Sigmoid colon (tissue), 7 donors: ENCODE measurements around the gene CDC6. TPM values are rescaled to one million over a fixed set of nuclear protein-coding genes. Genes with fewer than 3 reads are reported as not detected.
A peak's percentile ranks its signal among the peaks of the same experiment; 100 is the strongest.

Source experiments
- DNase-seq: peaks from one replicate; pipeline ENCODE4 v3.0.0-alpha.2; 2019
- H3K27ac ChIP-seq, 4 donors: fragments of 200-600 bp; sonication (generic); one replicate each; pipeline ENCODE4 v1.5.1; 2016 to 2019; ENCODE audit warnings: mild to moderate bottlenecking in 1 of 4
- H3K27me3 ChIP-seq, 3 donors: fragments of 200-600 bp; sonication (generic); one replicate each; pipeline ENCODE4 v1.5.1; 2019; ENCODE audit warnings: mild to moderate bottlenecking in 1 of 3
- H3K36me3 ChIP-seq, 4 donors: fragments of 200-600 bp; sonication (generic); one replicate each; pipeline ENCODE4 v1.5.1; 2016 to 2019
- H3K4me1 ChIP-seq, 4 donors: fragments of 200-600 bp; sonication (generic); one replicate each; pipeline ENCODE4 v1.5.1; 2017 to 2019
- H3K4me3 ChIP-seq, 4 donors: fragments of 200-600 bp; sonication (generic); one replicate each; pipeline ENCODE4 v1.5.1; 2017 to 2019; ENCODE audit warnings: mild to moderate bottlenecking in 2 of 4, moderate library complexity in 1 of 4
- H3K9me3 ChIP-seq, 4 donors: fragments of 200-600 bp in 3 of 4; sonication (generic) in 3 of 4; one replicate each; pipeline versions ENCODE4 v1.5.1 to v1.6.1; 2013 to 2019
- CTCF ChIP-seq, 4 experiments: fragments of 450-650 bp in 3 of 4; fragments of 200-600 bp in 1 of 4; IDR thresholded peaks; one replicate each; pipeline ENCODE4 v1.5.1; 2016 to 2019; ENCODE audit warnings: antibody characterized with exemption in 4 of 4, mild to moderate bottlenecking in 3 of 4, moderate library complexity in 2 of 4
- EP300 ChIP-seq, 4 donors: sonication (generic); formaldehyde crosslinking; IDR thresholded peaks; one replicate each; pipeline ENCODE4 v1.6.1; 2017; ENCODE audit warnings: antibody characterized with exemption in 4 of 4
- POLR2A ChIP-seq, 2 donors: fragments of 450-650 bp; IDR thresholded peaks; one replicate each; pipeline ENCODE4 v1.6.1; 2016; ENCODE audit warnings: antibody characterized with exemption in 2 of 2, mild to moderate bottlenecking in 2 of 2, moderate library complexity in 2 of 2
- POLR2AphosphoS5 ChIP-seq, 4 donors: sonication (generic); formaldehyde crosslinking; IDR thresholded peaks; one replicate each; pipeline ENCODE4 v1.6.1; 2017; ENCODE audit warnings: antibody characterized with exemption in 4 of 4
- WGBS, 2 donors: extraction: QIAGEN DNeasy Blood & Tissue Kit; methylation state at CpG; one replicate each; pipeline ENCODE4 v1.1.7; 2013; 5-methylcytosine and 5-hydroxymethylcytosine counted together
- intact Hi-C: fragments of 100-400 bp; cut with DNase I; formaldehyde crosslinking; loops from one replicate; pipeline ENCODE4 v1.15.1; 2023
- polyA plus RNA-seq, 3 donors: library from polyadenylated mRNA; stranded (reverse); fragments of 200-250 nt; gene quantifications; one replicate each; pipeline ENCODE4 v1.2.3, GENCODE V29; 2013
- total RNA-seq, 4 donors: library from RNA; depleted of rRNA; stranded (reverse); fragments of >200 nt; gene quantifications; one replicate each; pipeline ENCODE4 v1.1.0, GENCODE V29; 2016
- donor health status: healthy with polysubstance abuse.
- donor health status: Bipolar disorder and iron deficiency.
- donor health status: healthy.

The CDC6 gene
- total and polyA plus RNA-seq, 7 donors: 0.33 to 10.9 (median 1.9) TPM; not detected in 1

- Histone ChIP-seq H3K9me3 (no peaks in the 10 kb centered on the region), H3K27me3 (no peaks in the 10 kb centered on the region), H3K36me3 (peaks cover 8 to 56% (median 24%) of the 10 kb centered on the region in 4 donors), H3K4me1 (peaks cover 0 to 80% (median 77%) of the 10 kb centered on the region in 4 donors), H3K4me3 (no peak overlapping the region), H3K27ac (peak overlapping the region; percentile 3 to 96 (median 10))
- 75 to 83% methylated on average over 27 of the region's 27 CpGs for WGBS, 2 donors
- no peak for TF ChIP-seq POLR2AphosphoS5 (IDR thresholded peaks at IDR 0.05)
- no peak for TF ChIP-seq EP300 (IDR thresholded peaks at IDR 0.05)
- TF ChIP-seq POLR2A (IDR thresholded peaks at IDR 0.05): no peak
- no peak for TF ChIP-seq CTCF (IDR thresholded peaks at IDR 0.05)
- DNase-seq: no peak
- intact Hi-C loops: loop anchor here (5.0 kb wide), 1 partner anchor 134 kb away; the partner anchor contains the start of gene WIPF2
Observed at GRCh38 chr17:40351359-40352236, 63.9 kb downstream of the CDC6 start.

- 69 to 75% methylated on average over 7 of the region's 7 CpGs for WGBS, 2 donors
- H3K9me3 ChIP-seq: no peaks in the 10 kb centered on the region
- no peak for DNase-seq
- TF ChIP-seq EP300 (IDR thresholded peaks at IDR 0.05) (no peak), CTCF (IDR thresholded peaks at IDR 0.05) (no peak), POLR2AphosphoS5 (IDR thresholded peaks at IDR 0.05) (no peak), POLR2A (IDR thresholded peaks at IDR 0.05) (no peak)
- no peak overlapping the region for H3K4me3 ChIP-seq
- H3K27ac ChIP-seq: peak overlapping the region in 2 of 4 donors; percentile 9 to 96
- H3K4me1 ChIP-seq: peaks cover 0 to 80% (median 76%) of the 10 kb centered on the region in 4 donors
- intact Hi-C loops: loop anchor here (5.0 kb wide), 1 partner anchor 135 kb away; the partner anchor contains the start of gene WIPF2
- no peaks in the 10 kb centered on the region for H3K27me3 ChIP-seq
- H3K36me3 ChIP-seq: peaks cover 8 to 56% (median 24%) of the 10 kb centered on the region in 4 donors
Observed at GRCh38 chr17:40352237-40352778, 64.6 kb downstream of the CDC6 start.

GRCh38 chr17:40352779-40353394 is 65.2 kb downstream of the CDC6 start:
- intact Hi-C loops: loop anchor here (5.0 kb wide), 1 partner anchor 136 kb away; the partner anchor contains the start of gene WIPF2
- Histone ChIP-seq H3K4me1 (peaks cover 0 to 76% (median 74%) of the 10 kb centered on the region in 4 donors), H3K4me3 (no peak overlapping the region), H3K27me3 (no peaks in the 10 kb centered on the region), H3K27ac (no peak overlapping the region), H3K9me3 (no peaks in the 10 kb centered on the region), H3K36me3 (peaks cover 8 to 56% (median 24%) of the 10 kb centered on the region in 4 donors)
- TF ChIP-seq CTCF (IDR thresholded peaks at IDR 0.05) (no peak), POLR2A (IDR thresholded peaks at IDR 0.05) (no peak), POLR2AphosphoS5 (IDR thresholded peaks at IDR 0.05) (no peak), EP300 (IDR thresholded peaks at IDR 0.05) (no peak)
- no peak for DNase-seq
- 76 to 86% methylated on average over 9 of the region's 9 CpGs for WGBS, 2 donors

Other genes with a start within 250 kb of the CDC6 start
- 10 to 100 TPM; 27.3 to 64.8 (median 31.7) TPM for gene MED24, start 233.5 kb upstream of the CDC6 start, total RNA-seq
- 10 to 100 TPM; 19.2 to 83.0 (median 29.1) TPM for gene MED24, start 233.5 kb upstream of the CDC6 start, polyA plus RNA-seq
- 10 to 100 TPM; 78.8 to 86.1 (median 83.8) TPM for gene THRA, start 224.9 kb upstream of the CDC6 start, total RNA-seq
- 10 to 100 TPM; 25.4 to 35.4 (median 25.8) TPM for gene THRA, start 224.9 kb upstream of the CDC6 start, polyA plus RNA-seq
- gene NR1D1, start 187.3 kb upstream of the CDC6 start, total RNA-seq: 10 to 100 TPM in 3 of 4 donors, 1 to 10 TPM in 1; 4.1 to 12.8 (median 11.9) TPM
- gene NR1D1, start 187.3 kb upstream of the CDC6 start, polyA plus RNA-seq: 10 to 100 TPM in 1 of 3 donors, 1 to 10 TPM in 2; 4.4 to 11.4 (median 8.1) TPM
- 10 to 100 TPM; 52.3 to 92.2 (median 58.0) TPM for gene MSL1, start 165.9 kb upstream of the CDC6 start, total RNA-seq
- gene MSL1, start 165.9 kb upstream of the CDC6 start, polyA plus RNA-seq: 10 to 100 TPM; 29.4 to 63.5 (median 34.0) TPM
- 10 to 100 TPM; 60.2 to 94.4 (median 70.7) TPM for gene CASC3, start 147.3 kb upstream of the CDC6 start, total RNA-seq
- gene CASC3, start 147.3 kb upstream of the CDC6 start, polyA plus RNA-seq: 10 to 100 TPM; 22.4 to 42.3 (median 24.0) TPM
- 1 to 10 TPM in 3 of 4 donors, under 1 TPM in 1; 0.99 to 4.3 (median 2.6) TPM for gene RAPGEFL1, start 110.4 kb upstream of the CDC6 start, total RNA-seq
- 10 to 100 TPM; 48.0 to 85.0 (median 66.8) TPM for gene RAPGEFL1, start 110.4 kb upstream of the CDC6 start, polyA plus RNA-seq
- gene WIPF2, start 68.6 kb upstream of the CDC6 start, total RNA-seq: 10 to 100 TPM in 1 of 4 donors, 1 to 10 TPM in 3; 6.7 to 10.2 (median 8.7) TPM
- 10 to 100 TPM; 11.4 to 20.3 (median 18.0) TPM for gene WIPF2, start 68.6 kb upstream of the CDC6 start, polyA plus RNA-seq
- 10 to 100 TPM; 15.8 to 27.3 (median 20.5) TPM for gene RARA, start 21.3 kb downstream of the CDC6 start, total RNA-seq
- 10 to 100 TPM; 26.4 to 29.6 (median 27.8) TPM for gene RARA, start 21.3 kb downstream of the CDC6 start, polyA plus RNA-seq
- gene GJD3, start 76.9 kb downstream of the CDC6 start, total RNA-seq: 1 to 10 TPM in 1 of 4 donors, under 1 TPM in 1, not detected in 2; 0.49 to 2.1 TPM
- gene GJD3, start 76.9 kb downstream of the CDC6 start, polyA plus RNA-seq: under 1 TPM in 1 of 3 donors, not detected in 2; 0.64 TPM
- 1 to 10 TPM in 3 of 4 donors, under 1 TPM in 1; 0.33 to 2.3 (median 1.8) TPM for gene TOP2A, start 130.0 kb downstream of the CDC6 start, total RNA-seq
- 10 to 100 TPM in 2 of 3 donors, 1 to 10 TPM in 1; 1.8 to 28.7 (median 11.3) TPM for gene TOP2A, start 130.0 kb downstream of the CDC6 start, polyA plus RNA-seq
- 100 to 1,000 TPM; 198 to 440 (median 325) TPM for gene IGFBP4, start 155.6 kb downstream of the CDC6 start, total RNA-seq
- gene IGFBP4, start 155.6 kb downstream of the CDC6 start, polyA plus RNA-seq: 100 to 1,000 TPM in 2 of 3 donors, 10 to 100 TPM in 1; 30.3 to 242 (median 108) TPM
- gene TNS4, start 213.7 kb downstream of the CDC6 start, total RNA-seq: not detected
- gene TNS4, start 213.7 kb downstream of the CDC6 start, polyA plus RNA-seq: 1 to 10 TPM; 1.2 to 6.9 (median 1.8) TPM